Choroid plexus epithelial cell (primary cell): ENCODE results near the gene TTC28.

Experiments
- DNase-seq: peaks from one replicate; pipeline ENCODE4 v3.0.0-alpha.2; 2010; ENCODE audit warnings: low read depth
- H3K4me3 ChIP-seq: 2 replicates; pipeline ENCODE4 v1.5.1; 2011; ENCODE audit warnings: low read depth, mild to moderate bottlenecking, control low read depth, low read length, moderate library complexity
- TF ChIP-seq, protein P1 (sequence below): conservative IDR thresholded peaks from 2 replicates; pipeline ENCODE4 v1.5.1; 2011; ENCODE audit warnings: low read depth, mild to moderate bottlenecking, control low read depth, inconsistent platforms, low read length, moderate library complexity

Gene TTC28

DNA sequence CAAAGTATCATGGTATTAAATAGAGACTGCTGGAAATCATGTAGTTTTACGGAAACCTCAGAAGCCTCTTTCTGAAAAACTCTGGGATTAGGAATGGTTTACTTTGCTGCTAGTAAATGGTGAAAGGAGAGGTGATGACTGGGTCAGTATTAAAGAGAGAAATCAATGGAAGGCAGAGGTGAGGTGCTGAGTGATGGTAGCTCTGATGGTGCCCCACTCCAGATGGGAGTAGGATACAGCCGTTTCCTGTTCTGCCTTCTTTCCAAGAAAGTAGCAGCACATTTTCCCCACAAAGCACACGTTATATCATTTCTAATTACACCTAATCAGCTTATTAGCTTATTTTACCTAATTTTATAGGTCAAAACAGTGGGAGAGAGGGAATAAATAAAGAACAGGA is 493.0 kb downstream of the TTC28 start:
- DNase-seq = no peak
- no peak overlapping the region for H3K4me3 ChIP-seq
- TF ChIP-seq, protein P1, sequence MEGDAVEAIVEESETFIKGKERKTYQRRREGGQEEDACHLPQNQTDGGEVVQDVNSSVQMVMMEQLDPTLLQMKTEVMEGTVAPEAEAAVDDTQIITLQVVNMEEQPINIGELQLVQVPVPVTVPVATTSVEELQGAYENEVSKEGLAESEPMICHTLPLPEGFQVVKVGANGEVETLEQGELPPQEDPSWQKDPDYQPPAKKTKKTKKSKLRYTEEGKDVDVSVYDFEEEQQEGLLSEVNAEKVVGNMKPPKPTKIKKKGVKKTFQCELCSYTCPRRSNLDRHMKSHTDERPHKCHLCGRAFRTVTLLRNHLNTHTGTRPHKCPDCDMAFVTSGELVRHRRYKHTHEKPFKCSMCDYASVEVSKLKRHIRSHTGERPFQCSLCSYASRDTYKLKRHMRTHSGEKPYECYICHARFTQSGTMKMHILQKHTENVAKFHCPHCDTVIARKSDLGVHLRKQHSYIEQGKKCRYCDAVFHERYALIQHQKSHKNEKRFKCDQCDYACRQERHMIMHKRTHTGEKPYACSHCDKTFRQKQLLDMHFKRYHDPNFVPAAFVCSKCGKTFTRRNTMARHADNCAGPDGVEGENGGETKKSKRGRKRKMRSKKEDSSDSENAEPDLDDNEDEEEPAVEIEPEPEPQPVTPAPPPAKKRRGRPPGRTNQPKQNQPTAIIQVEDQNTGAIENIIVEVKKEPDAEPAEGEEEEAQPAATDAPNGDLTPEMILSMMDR = no peak

DNA sequence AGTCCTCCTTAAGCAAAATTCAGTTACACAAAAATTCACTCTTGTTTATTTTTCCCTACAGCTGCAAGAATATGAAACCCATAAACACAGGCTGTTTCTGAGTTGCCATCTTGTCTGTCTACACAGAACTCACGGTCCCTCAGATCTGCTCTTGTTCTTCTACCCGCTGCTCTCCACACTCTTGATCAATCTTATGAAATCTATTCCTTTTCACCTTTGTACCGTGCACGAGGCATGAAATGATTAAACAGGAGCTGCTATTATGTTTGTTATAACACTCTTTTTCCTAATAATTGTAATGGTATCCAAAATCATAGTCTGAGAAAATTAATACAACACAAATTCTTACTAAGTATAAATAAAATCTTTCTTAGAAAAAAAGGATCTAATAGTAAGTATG is 494.5 kb downstream of the TTC28 start:
- DNase-seq = no peak
- H3K4me3 ChIP-seq = no peak overlapping the region
- TF ChIP-seq, protein P1 = no peak

DNA sequence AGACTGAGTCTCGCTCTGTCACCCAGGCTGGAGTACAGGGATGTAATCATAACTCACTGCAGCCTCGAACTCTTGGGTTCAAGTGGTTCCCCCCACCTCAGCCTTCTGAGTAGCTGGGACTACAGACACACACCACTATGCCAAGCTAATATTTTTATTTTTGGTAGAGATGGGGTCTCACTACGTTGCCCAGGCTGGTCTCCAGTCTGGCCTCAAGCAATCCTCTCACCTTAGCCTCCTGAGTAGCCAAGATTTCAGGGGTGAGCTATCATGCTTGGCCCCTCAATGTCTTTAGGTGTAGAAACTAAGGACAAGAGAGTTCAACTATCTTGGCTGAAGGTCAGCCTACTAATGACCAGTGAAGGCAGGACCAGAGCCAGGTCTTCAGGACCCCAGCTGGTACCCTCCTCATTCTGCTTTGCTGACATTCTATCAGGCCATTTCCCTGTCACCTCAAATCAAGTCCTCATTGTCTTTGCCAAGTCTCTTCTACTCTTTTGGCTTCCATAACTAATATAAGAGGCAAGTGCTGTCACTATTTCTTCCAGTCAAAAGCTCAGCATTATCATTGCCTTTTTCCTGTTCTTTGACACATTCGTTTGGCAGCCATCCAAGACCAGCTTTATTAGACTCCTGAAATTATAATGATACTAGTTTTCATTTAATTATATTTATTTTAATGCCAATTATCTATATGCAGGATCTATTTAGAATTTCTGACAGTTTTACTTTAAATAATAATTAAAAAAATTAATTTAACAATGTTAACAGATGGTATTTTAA is 496.4 kb downstream of the TTC28 start:
- TF ChIP-seq, protein P1 = no peak
- DNase-seq = no peak
- no peak overlapping the region for H3K4me3 ChIP-seq

DNA sequence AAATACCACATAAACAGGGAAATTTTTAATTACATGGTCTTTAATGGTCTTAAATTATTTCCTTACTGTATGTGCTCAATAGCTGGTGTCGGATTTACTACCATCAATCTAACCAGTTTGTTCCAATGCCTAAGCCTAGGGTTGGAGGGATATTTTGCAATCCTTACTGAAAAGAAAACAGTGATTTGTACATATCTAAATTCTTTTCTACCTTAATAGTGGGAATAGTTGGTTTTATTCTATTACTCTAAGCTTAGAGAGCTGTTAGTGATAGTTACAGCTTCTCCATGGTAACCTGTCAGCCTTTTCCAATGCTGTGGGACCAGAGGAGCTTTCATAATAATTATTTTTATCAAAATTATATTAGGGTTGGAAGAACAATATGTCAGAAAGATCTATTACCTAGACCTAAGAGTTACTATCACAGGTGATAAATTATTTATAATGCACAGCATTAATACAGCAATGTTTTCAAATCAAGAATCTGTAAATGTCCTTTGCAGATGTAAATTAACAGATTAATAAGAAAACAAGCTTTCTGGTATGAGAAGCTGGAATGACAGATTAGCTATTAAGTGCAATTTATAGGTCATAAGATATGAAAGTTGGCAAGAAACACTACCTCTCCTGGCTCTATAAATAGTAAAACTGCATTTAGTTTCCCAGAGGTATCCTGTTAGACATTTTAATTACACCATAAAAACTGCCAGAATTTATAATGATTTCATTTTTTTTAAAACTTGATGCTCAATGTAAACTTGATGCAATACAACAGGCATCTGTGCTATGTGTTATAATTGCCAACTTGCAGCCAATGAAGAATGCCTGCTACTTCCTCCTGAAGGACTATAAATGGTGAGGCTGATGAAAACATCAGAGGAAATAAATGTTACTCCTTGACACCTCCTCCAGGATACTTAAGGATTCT is 498.6 kb downstream of the TTC28 start:
- no peak overlapping the region for H3K4me3 ChIP-seq
- TF ChIP-seq, protein P1 = no peak
- peak; percentile 54 for DNase-seq

DNA sequence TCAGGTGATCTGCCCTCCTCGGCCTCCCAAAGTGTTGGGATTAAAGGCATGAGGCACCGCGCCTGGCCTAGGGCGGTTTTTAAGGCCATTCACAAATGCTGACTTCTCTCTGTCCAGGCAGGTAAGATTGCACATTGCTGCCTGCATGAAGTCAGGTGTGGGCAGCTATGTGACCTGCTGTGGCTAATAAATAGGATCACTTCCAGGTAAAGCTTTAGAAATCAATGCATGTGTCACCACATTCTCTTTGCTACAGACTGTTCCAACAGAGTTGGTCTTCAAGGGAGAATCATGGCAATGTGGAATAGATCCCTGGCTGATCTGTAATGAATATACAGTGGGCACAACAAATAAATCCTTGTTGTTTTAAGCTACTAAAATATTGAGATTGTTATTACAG is 500.2 kb downstream of the TTC28 start:
- DNase-seq = no peak
- no peak overlapping the region for H3K4me3 ChIP-seq
- TF ChIP-seq, protein P1 = no peak

DNA sequence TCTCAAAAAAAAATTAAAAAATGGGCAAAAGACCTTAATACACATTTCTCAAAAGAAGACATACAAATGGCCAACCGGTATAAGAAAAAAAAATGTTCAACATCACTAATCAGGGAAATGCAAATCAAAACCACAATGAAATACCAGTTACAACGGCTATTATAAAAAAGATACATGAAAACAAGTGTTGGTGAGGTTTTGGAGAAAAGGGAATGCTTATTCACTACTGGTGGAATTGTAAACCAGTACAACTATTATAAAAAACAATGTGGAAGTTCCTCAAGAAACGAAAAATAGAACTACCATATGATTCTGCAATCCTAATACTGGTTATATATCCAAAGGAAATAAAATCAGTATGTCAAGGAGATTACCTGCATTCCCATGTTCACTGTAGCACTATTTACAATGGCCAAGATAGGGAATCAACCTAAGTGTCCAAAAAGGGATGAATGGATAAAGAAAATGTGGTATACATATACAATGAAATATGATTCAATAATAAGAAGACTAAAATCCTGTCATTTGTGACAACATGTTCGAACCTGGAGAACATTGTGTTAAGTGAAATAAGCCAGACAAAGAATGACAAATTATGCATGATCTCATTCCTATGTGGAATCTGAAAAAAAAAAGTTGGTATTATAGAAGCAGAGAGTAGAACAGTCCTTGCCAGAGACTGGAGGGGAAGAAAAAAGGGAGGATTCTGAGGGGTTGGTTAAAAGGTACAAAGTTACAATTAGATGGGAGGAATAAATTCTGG is 503.7 kb downstream of the TTC28 start:
- H3K4me3 ChIP-seq = no peak overlapping the region
- TF ChIP-seq, protein P1 = no peak
- no peak for DNase-seq
